Measurements from ENCODE around the gene MEA1.
"Not testable (repeated sequence)": the region's sequence is repeated elsewhere in the genome, so short reads cannot be mapped to it uniquely, and the experiment has no call there.

Gene MEA1

GRCh38 chr6:43006251-43006650 is 7.5 kb downstream of the MEA1 start:
- DNase-seq = no peak

- no peak for DNase-seq
These were observed 7.9 kb downstream of the MEA1 start for GRCh38 chr6:43005844-43006243.

GRCh38 chr6:43001843-43002242 is 11.9 kb downstream of the MEA1 start:
- no peak for DNase-seq

GRCh38 chr6:42998205-42998604 is 15.5 kb downstream of the MEA1 start:
- not testable (repeated sequence) for DNase-seq

- no peak for DNase-seq
These were observed 17.2 kb downstream of the MEA1 start for GRCh38 chr6:42996513-42996912.

GRCh38 chr6:42993445-42993844 is 20.3 kb downstream of the MEA1 start:
- DNase-seq = no peak

GRCh38 chr6:42989923-42990322 is 23.8 kb downstream of the MEA1 start:
- DNase-seq = no peak

GRCh38 chr6:42988486-42989020 is 25.2 kb downstream of the MEA1 start:
- no peak for DNase-seq

GRCh38 chr6:42987533-42988451 is 26.0 kb downstream of the MEA1 start:
- no peak for DNase-seq

- DNase-seq = no peak
These were observed 28.7 kb downstream of the MEA1 start for GRCh38 chr6:42984924-42985475.

- peak; percentile 93 for DNase-seq
These were observed 29.5 kb downstream of the MEA1 start, which contains the start of gene PPP2R5D for GRCh38 chr6:42984001-42984923. TSS of gene PPP2R5D (plus strand) at chr6:42984570. CDS start at chr6:42984678, 108 bp downstream.

GRCh38 chr6:42981836-42982235 is 31.9 kb downstream of the MEA1 start:
- no peak for DNase-seq

GRCh38 chr6:42979523-42980177 is 34.1 kb downstream of the MEA1 start:
- no peak for DNase-seq

- peak; percentile 53 for DNase-seq
These were observed 34.8 kb downstream of the MEA1 start, which contains the start of gene PEX6 for GRCh38 chr6:42978839-42979522. TSS of gene PEX6 (minus strand) at chr6:42979181. CDS start at chr6:42979150, 31 bp downstream.

GRCh38 chr6:42978487-42978838 is 35.3 kb downstream of the MEA1 start:
- no peak for DNase-seq

GRCh38 chr6:42974919-42975505 is 38.7 kb downstream of the MEA1 start:
- DNase-seq = no peak

GRCh38 chr6:42973926-42974325 is 39.8 kb downstream of the MEA1 start:
- no peak for DNase-seq

GRCh38 chr6:42971746-42972327 is 41.9 kb downstream of the MEA1 start:
- no peak for DNase-seq

- DNase-seq = no peak
These were observed 42.7 kb downstream of the MEA1 start for GRCh38 chr6:42970871-42971612.

GRCh38 chr6:42969934-42970333 is 43.8 kb downstream of the MEA1 start:
- DNase-seq = no peak

Data from SIG-M5 (cell line).